Measurements from ENCODE around the gene ZNF595. TPM values are rescaled to one million over a fixed set of nuclear protein-coding genes. Genes with fewer than 3 reads are reported as not detected.
"Not testable (repeated sequence)": the region's sequence is repeated elsewhere in the genome, so short reads cannot be mapped to it uniquely, and the experiment has no call there.

The ZNF595 gene
- total RNA-seq, 1 donor from 2014 or later = 4.0 TPM

DNA sequence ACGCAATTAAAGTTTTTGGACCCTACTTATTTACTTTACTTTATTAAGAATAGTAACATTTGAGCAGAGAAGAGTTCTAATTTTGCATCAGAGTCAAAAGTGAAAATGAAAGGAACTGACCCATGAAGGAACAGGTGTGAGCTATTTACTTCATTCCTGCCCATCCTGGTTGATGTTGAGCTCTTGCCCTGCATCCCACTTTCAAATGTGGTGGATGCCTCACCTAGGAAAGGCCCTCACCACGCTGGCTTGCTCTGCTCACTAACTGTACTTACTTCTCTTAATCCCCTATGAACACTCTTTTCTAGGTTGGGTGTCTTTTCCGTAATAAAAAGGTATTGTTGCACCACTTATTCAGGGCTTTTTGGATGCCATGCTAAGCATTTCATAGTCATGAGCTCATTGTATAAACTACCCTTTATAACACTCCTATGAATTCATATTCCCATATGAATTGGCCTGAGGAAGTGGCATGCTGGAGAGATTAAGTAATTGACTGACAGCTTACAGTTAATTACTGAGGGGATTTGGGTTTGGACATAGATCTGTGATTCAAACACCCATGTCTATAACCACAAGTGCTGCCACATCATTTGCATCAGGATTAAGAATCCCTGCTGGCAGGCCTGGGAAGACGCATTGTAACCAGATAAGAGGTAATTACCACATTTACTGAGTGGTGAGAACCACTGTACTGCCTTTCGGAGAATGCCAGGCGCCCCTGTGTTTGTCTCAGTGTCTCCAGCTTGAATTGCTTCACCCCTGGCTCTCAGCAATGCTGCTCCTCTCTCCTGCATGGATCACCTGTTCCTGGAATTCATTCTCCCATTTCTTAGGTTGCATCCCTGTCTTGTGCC is 16.3 kb upstream of the ZNF595 start:
- H3K27ac Mint-ChIP-seq; H3K4me1 Mint-ChIP-seq (ENCODE audit: low read depth); H3K36me3 Mint-ChIP-seq (ENCODE audit: low read depth); H3K9me3 Mint-ChIP-seq; H3K4me3 Mint-ChIP-seq; DNase-seq (ENCODE audit: low spot score); H3K27me3 Mint-ChIP-seq (ENCODE audit: insufficient read depth); intact Hi-C loops (cut with micrococcal nuclease): not testable (repeated sequence)

DNA sequence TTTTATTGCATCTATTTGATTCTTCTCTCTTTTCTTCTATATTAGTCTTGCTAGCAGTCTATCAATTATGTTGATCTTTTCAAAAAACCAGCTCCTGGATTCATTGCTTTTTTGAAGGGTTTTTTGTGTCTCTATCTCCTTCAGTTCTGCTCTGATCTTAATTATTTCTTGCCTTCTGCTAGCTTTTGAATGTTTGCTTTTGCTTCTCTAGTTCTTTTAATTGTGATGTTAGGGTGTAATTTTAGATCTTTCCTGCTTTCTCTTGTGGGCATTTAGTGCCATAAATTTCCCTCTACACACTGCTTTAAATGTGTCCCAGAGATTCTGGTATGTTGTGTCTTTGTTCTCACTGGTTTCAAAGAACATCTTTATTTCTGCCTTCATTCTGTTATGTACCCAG is 14.9 kb upstream of the ZNF595 start:
- H3K36me3 Mint-ChIP-seq (ENCODE audit: low read depth); DNase-seq (ENCODE audit: low spot score); H3K4me3 Mint-ChIP-seq; H3K27me3 Mint-ChIP-seq (ENCODE audit: insufficient read depth); intact Hi-C loops (cut with micrococcal nuclease); H3K9me3 Mint-ChIP-seq; H3K27ac Mint-ChIP-seq; H3K4me1 Mint-ChIP-seq (ENCODE audit: low read depth): not testable (repeated sequence)

DNA sequence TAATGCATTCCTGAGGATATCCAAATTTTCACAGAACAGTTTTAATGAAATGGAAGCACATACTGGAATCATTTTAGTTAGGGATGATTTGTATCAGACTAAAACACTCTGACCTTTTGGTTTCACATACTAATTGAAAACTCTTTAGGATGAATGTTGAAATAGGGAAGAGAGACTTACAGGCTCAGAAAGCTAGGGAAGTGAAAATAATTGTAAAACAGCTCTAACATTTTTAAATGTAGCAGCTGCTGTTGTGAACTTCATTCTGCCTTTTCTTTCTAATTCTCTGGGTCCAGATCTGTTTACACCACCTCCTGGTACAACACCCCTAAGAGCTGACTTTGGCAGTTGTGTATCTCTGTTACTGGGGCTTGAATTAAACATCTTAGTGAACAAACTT is 9.7 kb upstream of the ZNF595 start:
- H3K4me1 Mint-ChIP-seq (ENCODE audit: low read depth); H3K9me3 Mint-ChIP-seq; intact Hi-C loops (cut with micrococcal nuclease); H3K4me3 Mint-ChIP-seq; H3K27me3 Mint-ChIP-seq (ENCODE audit: insufficient read depth); DNase-seq (ENCODE audit: low spot score); H3K27ac Mint-ChIP-seq; H3K36me3 Mint-ChIP-seq (ENCODE audit: low read depth): not testable (repeated sequence)

DNA sequence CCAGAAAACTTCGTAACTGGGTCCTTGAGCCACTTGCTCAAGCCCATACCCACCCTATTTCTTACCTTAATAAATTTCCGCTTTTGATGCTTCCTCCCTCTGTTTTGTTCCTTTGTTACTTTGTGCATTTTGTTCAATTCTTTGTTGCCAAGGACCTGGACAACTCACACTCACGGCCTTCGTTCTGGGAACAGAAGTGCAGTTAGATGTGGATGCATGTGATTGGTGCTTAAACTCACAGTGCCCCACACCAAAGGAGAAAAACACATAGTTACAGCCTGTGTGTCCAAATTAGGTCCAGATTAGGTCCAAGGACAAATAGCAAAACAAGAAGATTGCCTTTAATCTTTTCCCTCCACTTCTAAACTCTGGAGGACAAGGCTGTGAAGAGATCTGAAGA is 1.9 kb upstream of the ZNF595 start:
- H3K27me3 Mint-ChIP-seq (ENCODE audit: insufficient read depth); H3K27ac Mint-ChIP-seq; H3K4me1 Mint-ChIP-seq (ENCODE audit: low read depth); H3K4me3 Mint-ChIP-seq; H3K36me3 Mint-ChIP-seq (ENCODE audit: low read depth); DNase-seq (ENCODE audit: low spot score); H3K9me3 Mint-ChIP-seq; intact Hi-C loops (cut with micrococcal nuclease): not testable (repeated sequence)

DNA sequence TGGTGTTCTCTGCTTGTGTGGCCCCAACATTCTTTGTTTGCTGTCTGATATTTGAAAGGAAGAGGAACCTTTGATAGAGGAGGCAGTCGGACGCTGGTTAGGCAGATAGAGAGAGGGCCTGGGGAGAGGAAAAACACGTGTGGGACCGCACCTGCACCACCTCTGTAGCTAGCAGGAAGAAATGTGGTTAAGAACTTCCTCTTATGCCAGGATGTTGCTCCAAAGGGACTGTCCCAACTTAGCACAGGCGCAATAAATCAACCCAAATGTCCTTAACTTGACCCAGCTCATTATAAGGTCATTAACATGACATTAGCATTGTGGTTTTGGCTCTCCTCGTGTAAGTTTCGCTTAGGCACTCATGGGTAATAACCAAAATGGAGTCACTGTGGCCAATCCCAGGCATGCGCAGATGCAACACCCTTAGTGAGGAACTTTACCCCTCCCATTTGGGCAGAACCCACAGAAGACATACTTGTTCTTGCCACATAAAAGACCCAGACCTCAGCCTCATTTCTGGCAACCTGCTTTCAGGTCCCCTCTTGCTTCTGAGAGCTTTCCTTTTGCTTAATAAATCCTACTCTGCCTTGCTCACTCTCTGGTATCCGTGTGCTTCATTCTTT is 1.4 kb upstream of the ZNF595 start:
- DNase-seq (ENCODE audit: low spot score); H3K4me1 Mint-ChIP-seq (ENCODE audit: low read depth); H3K36me3 Mint-ChIP-seq (ENCODE audit: low read depth); intact Hi-C loops (cut with micrococcal nuclease); H3K27me3 Mint-ChIP-seq (ENCODE audit: insufficient read depth); H3K27ac Mint-ChIP-seq; H3K9me3 Mint-ChIP-seq; H3K4me3 Mint-ChIP-seq: not testable (repeated sequence)

DNA sequence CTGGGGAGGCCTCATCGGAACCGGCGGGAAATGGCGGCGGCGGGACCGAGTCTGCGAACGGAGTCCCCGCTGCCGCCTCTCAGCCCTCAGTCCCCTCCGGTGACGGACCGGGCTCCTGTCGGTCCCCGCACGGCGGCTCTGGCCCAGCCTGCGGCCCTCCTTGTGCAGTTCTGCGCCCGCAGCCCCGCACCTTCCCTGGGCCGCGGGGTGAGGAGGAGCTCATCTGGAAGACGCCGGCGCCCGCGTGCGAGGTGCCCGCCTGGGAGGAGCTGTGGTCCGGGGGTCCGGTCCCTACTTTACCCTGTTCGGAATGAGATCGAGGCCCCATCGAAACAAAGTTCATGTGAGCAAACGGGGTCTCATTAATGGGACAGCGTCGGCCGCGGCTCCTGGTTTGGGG is 400 bp downstream of the ZNF595 start:
- H3K4me3 Mint-ChIP-seq, H3K9me3 Mint-ChIP-seq: not testable (repeated sequence)

DNA sequence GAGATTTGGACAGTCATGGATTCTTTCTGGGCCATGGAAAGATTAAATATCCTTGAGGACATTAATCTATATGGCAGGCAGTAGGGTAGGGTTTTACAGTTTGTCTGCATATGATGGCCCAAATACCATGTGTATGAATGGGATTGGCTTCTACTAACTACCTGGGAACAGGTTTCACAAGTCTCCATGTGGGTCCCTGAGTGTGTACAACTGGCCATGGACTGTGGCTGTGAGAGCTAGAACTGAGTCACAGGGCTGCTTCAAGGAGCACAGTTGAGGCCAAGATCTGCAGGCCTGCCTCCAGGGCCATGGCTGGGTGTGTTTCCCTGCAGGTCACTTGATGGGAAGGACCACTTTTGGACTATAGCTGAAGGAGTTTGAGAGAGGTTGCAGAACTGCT is 11.6 kb downstream of the ZNF595 start:
- H3K27me3 Mint-ChIP-seq (ENCODE audit: insufficient read depth); H3K27ac Mint-ChIP-seq; H3K4me3 Mint-ChIP-seq; H3K4me1 Mint-ChIP-seq (ENCODE audit: low read depth); H3K36me3 Mint-ChIP-seq (ENCODE audit: low read depth); DNase-seq (ENCODE audit: low spot score); intact Hi-C loops (cut with micrococcal nuclease): not testable (repeated sequence)
- peaks cover 16% of the 10 kb centered on the region for H3K9me3 Mint-ChIP-seq

More for the DNA sequence above, 400 bp downstream of the ZNF595 start:
- H3K27ac Mint-ChIP-seq; H3K27me3 Mint-ChIP-seq (ENCODE audit: insufficient read depth); DNase-seq (ENCODE audit: low spot score); H3K4me1 Mint-ChIP-seq (ENCODE audit: low read depth); H3K36me3 Mint-ChIP-seq (ENCODE audit: low read depth); intact Hi-C loops (cut with micrococcal nuclease): not testable (repeated sequence)

DNA sequence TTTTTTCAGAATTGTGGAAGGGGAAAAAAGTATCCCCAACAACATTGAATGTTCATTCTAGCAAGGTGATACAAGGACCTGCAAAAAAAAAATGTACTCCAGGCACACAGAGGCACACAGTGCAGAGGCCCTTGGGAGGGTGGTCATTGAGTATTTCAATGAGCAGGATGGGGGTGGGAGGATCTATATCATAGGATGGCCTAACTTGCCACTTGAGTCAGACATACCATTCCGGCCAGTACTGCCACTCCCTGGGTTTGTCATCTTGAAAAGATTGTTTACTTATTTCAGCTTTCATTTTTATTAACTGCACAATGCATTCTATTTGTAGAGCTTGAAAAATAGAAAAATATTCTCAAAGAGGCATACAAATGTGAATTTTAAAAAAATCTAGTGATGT is 18.7 kb downstream of the ZNF595 start:
- H3K9me3 Mint-ChIP-seq = peaks cover 65% of the 10 kb centered on the region
- no peak overlapping the region for H3K4me3 Mint-ChIP-seq
- no peak for DNase-seq (ENCODE audit: low spot score)
- H3K27me3 Mint-ChIP-seq (ENCODE audit: insufficient read depth) = no peaks in the 10 kb centered on the region
- H3K36me3 Mint-ChIP-seq (ENCODE audit: low read depth) = peaks cover 11% of the 10 kb centered on the region
- intact Hi-C loops (cut with micrococcal nuclease) = no loop called here
- no peaks in the 10 kb centered on the region for H3K4me1 Mint-ChIP-seq (ENCODE audit: low read depth)
- H3K27ac Mint-ChIP-seq = no peak overlapping the region

DNA sequence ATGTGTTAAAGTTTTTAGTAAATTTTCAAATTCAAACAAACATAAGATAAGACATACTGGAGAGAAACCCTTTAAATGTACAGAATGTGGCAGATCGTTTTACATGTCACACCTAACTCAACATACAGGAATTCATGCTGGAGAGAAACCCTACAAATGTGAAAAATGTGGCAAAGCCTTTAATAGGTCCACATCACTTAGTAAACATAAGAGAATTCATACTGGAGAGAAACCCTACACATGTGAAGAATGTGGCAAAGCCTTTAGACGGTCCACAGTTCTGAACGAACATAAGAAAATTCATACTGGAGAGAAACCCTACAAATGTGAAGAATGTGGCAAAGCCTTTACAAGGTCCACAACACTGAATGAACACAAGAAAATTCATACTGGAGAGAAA is 32.8 kb downstream of the ZNF595 start:
- Mint-ChIP-seq H3K27ac (no peak overlapping the region), H3K4me3 (no peak overlapping the region), H3K27me3 (ENCODE audit: insufficient read depth) (no peaks in the 10 kb centered on the region), H3K36me3 (ENCODE audit: low read depth) (peaks cover 16% of the 10 kb centered on the region), H3K9me3 (peaks cover 59% of the 10 kb centered on the region), H3K4me1 (ENCODE audit: low read depth) (no peaks in the 10 kb centered on the region)
- intact Hi-C loops (cut with micrococcal nuclease) = no loop called here
- no peak for DNase-seq (ENCODE audit: low spot score)

DNA sequence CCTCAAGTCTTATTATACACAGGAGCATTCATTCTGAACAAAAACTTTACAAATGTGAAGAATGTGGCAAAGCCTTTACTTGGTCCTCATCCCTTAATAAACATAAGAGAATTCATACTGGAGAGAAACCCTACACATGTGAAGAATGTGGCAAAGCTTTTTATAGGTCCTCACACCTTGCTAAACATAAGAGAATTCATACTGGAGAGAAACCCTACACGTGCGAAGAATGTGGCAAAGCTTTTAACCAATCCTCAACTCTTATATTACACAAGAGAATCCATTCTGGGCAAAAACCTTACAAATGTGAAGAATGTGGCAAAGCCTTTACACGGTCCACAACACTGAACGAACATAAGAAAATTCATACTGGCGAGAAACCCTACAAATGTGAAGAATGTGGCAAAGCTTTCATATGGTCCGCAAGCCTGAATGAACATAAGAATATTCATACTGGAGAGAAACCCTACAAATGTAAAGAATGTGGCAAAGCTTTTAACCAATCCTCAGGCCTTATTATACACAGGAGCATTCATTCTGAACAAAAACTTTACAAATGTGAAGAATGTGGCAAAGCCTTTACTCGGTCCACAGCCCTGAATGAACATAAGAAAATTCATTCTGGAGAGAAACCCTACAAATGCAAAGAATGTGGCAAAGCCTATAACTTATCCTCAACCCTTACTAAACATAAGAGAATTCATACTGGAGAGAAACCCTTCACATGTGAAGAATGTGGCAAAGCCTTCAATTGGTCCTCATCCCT is 33.6 kb downstream of the ZNF595 start:
- H3K4me1 Mint-ChIP-seq (ENCODE audit: low read depth); intact Hi-C loops (cut with micrococcal nuclease); H3K27ac Mint-ChIP-seq; H3K27me3 Mint-ChIP-seq (ENCODE audit: insufficient read depth); DNase-seq (ENCODE audit: low spot score); H3K4me3 Mint-ChIP-seq: not testable (repeated sequence)
- H3K36me3 Mint-ChIP-seq (ENCODE audit: low read depth) = peaks cover 16% of the 10 kb centered on the region
- H3K9me3 Mint-ChIP-seq = peaks cover 59% of the 10 kb centered on the region

DNA sequence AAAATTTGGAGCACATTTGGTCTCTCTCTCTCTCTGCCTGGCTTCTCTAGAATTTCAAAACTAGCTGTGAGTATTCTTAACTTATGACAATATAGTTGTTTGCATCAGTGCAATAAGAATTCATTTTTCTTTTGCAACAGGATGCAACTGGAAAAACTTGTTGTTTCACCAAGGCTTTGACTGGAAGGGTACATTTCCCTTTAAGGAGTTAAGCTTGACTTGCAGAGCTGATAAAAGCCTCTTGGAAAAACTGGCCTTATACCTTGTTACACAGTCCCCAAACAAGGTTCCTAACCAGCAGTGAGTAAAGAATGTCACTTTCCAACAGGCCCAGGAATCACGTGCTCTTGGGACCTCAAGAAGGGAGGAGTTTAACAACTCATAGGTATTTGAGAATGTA is 45.3 kb downstream of the ZNF595 start:
- intact Hi-C loops (cut with micrococcal nuclease) = no loop called here
- peaks cover 56% of the 10 kb centered on the region for H3K9me3 Mint-ChIP-seq
- DNase-seq (ENCODE audit: low spot score) = no peak
- no peak overlapping the region for H3K27ac Mint-ChIP-seq
- no peak overlapping the region for H3K4me3 Mint-ChIP-seq
- H3K27me3 Mint-ChIP-seq (ENCODE audit: insufficient read depth) = no peaks in the 10 kb centered on the region
- no peaks in the 10 kb centered on the region for H3K36me3 Mint-ChIP-seq (ENCODE audit: low read depth)
- H3K4me1 Mint-ChIP-seq (ENCODE audit: low read depth) = no peaks in the 10 kb centered on the region

DNA sequence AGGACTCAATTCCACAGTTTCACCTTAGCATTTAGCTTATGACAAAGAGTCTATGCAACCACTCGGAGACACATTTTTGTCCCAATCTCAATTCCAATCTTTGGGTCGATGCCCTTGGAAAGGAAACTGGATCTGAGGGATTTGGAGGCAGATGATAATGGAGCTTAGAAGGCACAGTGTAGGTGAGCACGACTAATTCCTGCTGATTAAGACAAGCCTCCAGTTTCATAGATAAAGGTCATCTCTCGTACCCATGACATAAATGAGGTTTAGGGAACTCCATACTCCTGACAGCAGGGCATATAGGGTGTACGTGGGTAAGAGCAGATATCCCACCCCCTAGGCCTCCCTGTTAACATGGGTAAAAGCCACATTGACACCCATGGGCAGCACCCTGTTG is 46.7 kb downstream of the ZNF595 start:
- Mint-ChIP-seq H3K27ac (no peak overlapping the region), H3K9me3 (peaks cover 52% of the 10 kb centered on the region), H3K4me3 (no peak overlapping the region), H3K36me3 (ENCODE audit: low read depth) (no peaks in the 10 kb centered on the region), H3K4me1 (ENCODE audit: low read depth) (no peaks in the 10 kb centered on the region), H3K27me3 (ENCODE audit: insufficient read depth) (no peaks in the 10 kb centered on the region)
- no peak for DNase-seq (ENCODE audit: low spot score)
- intact Hi-C loops (cut with micrococcal nuclease) = no loop called here

DNA sequence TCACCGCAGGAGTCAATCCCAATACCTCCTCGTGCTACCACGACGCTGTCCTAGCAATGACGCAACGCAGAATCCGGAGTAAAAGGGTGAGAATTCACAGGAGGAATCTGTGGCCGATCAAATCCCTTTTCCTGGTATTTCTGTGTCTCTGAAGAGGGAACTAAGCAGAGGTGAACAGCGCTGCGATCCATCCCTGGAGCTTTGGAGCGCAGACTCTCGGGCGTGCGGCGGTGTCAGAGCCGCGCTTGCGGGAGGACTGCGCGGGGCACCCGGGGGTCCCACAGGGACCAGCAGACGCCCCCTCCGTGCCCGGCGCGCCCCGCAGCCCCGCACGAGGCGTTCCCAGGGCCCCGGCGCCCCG is 53.9 kb downstream of the ZNF595 start:
- DNase-seq (ENCODE audit: low spot score) = no peak
- H3K9me3 Mint-ChIP-seq = peaks cover 80% of the 10 kb centered on the region
- no peak overlapping the region for H3K4me3 Mint-ChIP-seq
- peaks cover 3% of the 10 kb centered on the region for H3K36me3 Mint-ChIP-seq (ENCODE audit: low read depth)
- no peaks in the 10 kb centered on the region for H3K4me1 Mint-ChIP-seq (ENCODE audit: low read depth)
- intact Hi-C loops (cut with micrococcal nuclease) = no loop called here
- H3K27me3 Mint-ChIP-seq (ENCODE audit: insufficient read depth) = peaks cover 14% of the 10 kb centered on the region
- H3K27ac Mint-ChIP-seq = no peak overlapping the region

Data from activated T-helper 1 cell treated with anti-CD3 and anti-CD28 coated beads, Interleukin-12 subunit alpha, Interleukin-12 subunit beta, Interleukin-2, Interleukin-4 antibody, amounts not matched to agents 30 ng/mL and 10 ng/mL and 1 ng/mL, durations not matched to agents 14 hours and 24 hours and 36 hours (primary cell).